GM19455 (cell line): ENCODE data around the gene PACS2.
"Not testable (repeated sequence)": the region's sequence is repeated elsewhere in the genome, so short reads cannot be mapped to it uniquely, and the experiment has no call there.

Experiments
- ATAC-seq: cut with Tn5 transposase; IDR thresholded peaks from one replicate; pipeline ENCODE4 v1.9.1; 2021; ENCODE audit not compliant: unreplicated experiment

PACS2 gene

GRCh38 chr14:105348945-105349699 lies 34.6 kb downstream of the PACS2 start:
- ATAC-seq: no peak

GRCh38 chr14:105349992-105350391 lies 35.4 kb downstream of the PACS2 start:
- ATAC-seq: no peak

- ATAC-seq: no peak
Observed at GRCh38 chr14:105350450-105351244, 36.1 kb downstream of the PACS2 start.

- no peak for ATAC-seq
Observed at GRCh38 chr14:105351410-105351809, 36.9 kb downstream of the PACS2 start.

GRCh38 chr14:105351920-105352851 lies 37.6 kb downstream of the PACS2 start:
- ATAC-seq: no peak

- no peak for ATAC-seq
Observed at GRCh38 chr14:105353136-105353535, 38.6 kb downstream of the PACS2 start.

GRCh38 chr14:105354541-105354940 lies 40.0 kb downstream of the PACS2 start:
- ATAC-seq: no peak

GRCh38 chr14:105355049-105355575 lies 40.6 kb downstream of the PACS2 start:
- no peak for ATAC-seq

- ATAC-seq: no peak
Observed at GRCh38 chr14:105355850-105356604, 41.5 kb downstream of the PACS2 start.

GRCh38 chr14:105356927-105357326 lies 42.4 kb downstream of the PACS2 start:
- no peak for ATAC-seq

- no peak for ATAC-seq
Observed at GRCh38 chr14:105357626-105358025, 43.1 kb downstream of the PACS2 start.

GRCh38 chr14:105358140-105358846 lies 43.7 kb downstream of the PACS2 start:
- no peak for ATAC-seq

- ATAC-seq: no peak
Observed at GRCh38 chr14:105358943-105359342, 44.4 kb downstream of the PACS2 start.

- not testable (repeated sequence) for ATAC-seq
Observed at GRCh38 chr14:105361412-105361811, 46.9 kb downstream of the PACS2 start.

GRCh38 chr14:105363847-105364708 lies 49.5 kb downstream of the PACS2 start:
- ATAC-seq: no peak

- no peak for ATAC-seq
Observed at GRCh38 chr14:105365101-105365500, 50.6 kb downstream of the PACS2 start.

GRCh38 chr14:105365681-105366080 lies 51.1 kb downstream of the PACS2 start:
- no peak for ATAC-seq

- ATAC-seq: no peak
Observed at GRCh38 chr14:105366386-105367074, 52.0 kb downstream of the PACS2 start.
